WTC11 (cell line): Measurements from ENCODE around the gene ULK4. TPM values are rescaled to one million over a fixed set of nuclear protein-coding genes. Genes with fewer than 3 reads are reported as not detected.

ENCODE experiments used
- ATAC-seq: fragments of 200-7000 bp; cut with Tn5 transposase; 2 replicates; pipeline ENCODE4 v1.10.0; 2021; ENCODE audit warnings: mild to moderate bottlenecking, moderate library complexity
- CTCF ChIA-PET: fragments of 300-600 bp; sonication (Branson Sonifier 250); formaldehyde crosslinking; loops from one replicate; lab custom pipeline; 2021; ENCODE audit warnings: antibody characterized with exemption; lab: Charles Lee
- POLR2A ChIA-PET: fragments of 350-600 bp; sonication (Branson Sonifier 250); formaldehyde crosslinking; loops from one replicate; lab custom pipeline; 2021; ENCODE audit warnings: antibody characterized with exemption; lab: Charles Lee
- DNase-seq: peaks from one replicate; pipeline ENCODE4 v3.0.0; 2021; ENCODE audit warnings: low spot score
- H3K27ac Mint-ChIP-seq: 2 replicates; pipeline ENCODE4 v1.8.0; 2021; ENCODE audit warnings: mixed read lengths
- H3K27me3 Mint-ChIP-seq: 2 replicates; pipeline ENCODE4 v1.8.0; 2021; ENCODE audit warnings: low read depth, mild to moderate bottlenecking, moderate library complexity, mixed read lengths
- H3K36me3 Mint-ChIP-seq: 2 replicates; pipeline ENCODE4 v1.8.0; 2021; ENCODE audit warnings: mixed read lengths
- H3K4me1 Mint-ChIP-seq: 2 replicates; pipeline ENCODE4 v1.8.0; 2022; ENCODE audit warnings: mixed read lengths
- H3K4me3 Mint-ChIP-seq: 2 replicates; pipeline ENCODE4 v1.8.0; 2021; ENCODE audit warnings: mild to moderate bottlenecking, moderate library complexity, mixed read lengths
- H3K9me3 Mint-ChIP-seq: 2 replicates; pipeline ENCODE4 v1.8.0; 2021; ENCODE audit warnings: mixed read lengths
- ESRRA ChIP-seq: sonication (generic); formaldehyde crosslinking; IDR thresholded peaks from 2 replicates; pipeline ENCODE4 v1.8.1; 2022; ENCODE audit warnings: mild to moderate bottlenecking, missing genetic modification reagents, borderline replicate concordance
- FOXK1 ChIP-seq: sonication (generic); formaldehyde crosslinking; IDR thresholded peaks from 2 replicates; pipeline ENCODE4 v1.8.0; 2022; ENCODE audit warnings: mild to moderate bottlenecking, moderate library complexity, missing genetic modification reagents
- MYBL2 ChIP-seq: sonication (generic); formaldehyde crosslinking; IDR thresholded peaks from 2 replicates; pipeline ENCODE4 v1.8.1; 2023; ENCODE audit warnings: mild to moderate bottlenecking, moderate library complexity, missing genetic modification reagents
- NFE2L1 ChIP-seq: sonication (generic); formaldehyde crosslinking; IDR thresholded peaks from 2 replicates; pipeline ENCODE4 v1.8.1; 2023; ENCODE audit warnings: missing genetic modification reagents
- NR3C1 ChIP-seq: sonication (generic); formaldehyde crosslinking; conservative IDR thresholded peaks from 2 replicates; pipeline ENCODE4 v1.8.1; 2023; ENCODE audit warnings: low read depth, mild to moderate bottlenecking, missing genetic modification reagents
- PRRX2 ChIP-seq: fragments of 250-450 bp; sonication (Bioruptor Pico); IDR thresholded peaks from 2 replicates; pipeline ENCODE4 v1.8.0; 2021; ENCODE audit warnings: mild to moderate bottlenecking
- ZNF138 ChIP-seq: sonication (generic); formaldehyde crosslinking; conservative IDR thresholded peaks from 2 replicates; pipeline ENCODE4 v1.8.1; 2022; ENCODE audit warnings: mild to moderate bottlenecking, moderate library complexity, missing genetic modification reagents
- ZNF263 ChIP-seq: sonication (generic); formaldehyde crosslinking; IDR thresholded peaks from 2 replicates; pipeline ENCODE4 v1.8.1; 2022; ENCODE audit warnings: low read depth, mild to moderate bottlenecking, moderate library complexity, missing genetic modification reagents
- total RNA-seq: library from RNA; stranded (reverse); gene quantifications from 3 replicates; pipeline ENCODE4 v1.2.3, GENCODE V29; 2021
- TF ChIP-seq, protein P1 (sequence below): fragments of 200-600 bp; IDR thresholded peaks from 2 replicates; pipeline ENCODE4 v1.8.0; 2022; ENCODE audit warnings: antibody characterized with exemption
- TF ChIP-seq, protein P2 (sequence below): sonication (generic); formaldehyde crosslinking; IDR thresholded peaks from 2 replicates; pipeline ENCODE4 v1.8.1; 2023; ENCODE audit warnings: mild to moderate bottlenecking, moderate library complexity, missing genetic modification reagents
- TF ChIP-seq, protein P3 (sequence below): sonication (generic); formaldehyde crosslinking; IDR thresholded peaks from 2 replicates; pipeline ENCODE4 v1.8.1; 2023; ENCODE audit warnings: mild to moderate bottlenecking, missing genetic modification reagents, moderate library complexity
- TF ChIP-seq, protein P4 (sequence below): sonication (generic); formaldehyde crosslinking; IDR thresholded peaks from 2 replicates; pipeline ENCODE4 v1.8.0; 2022; ENCODE audit warnings: mild to moderate bottlenecking, missing genetic modification reagents
- TF ChIP-seq, protein P5 (sequence below): sonication (generic); formaldehyde crosslinking; IDR thresholded peaks from 2 replicates; pipeline ENCODE4 v1.8.0; 2022; ENCODE audit warnings: mild to moderate bottlenecking, missing genetic modification reagents
- TF ChIP-seq, protein P6 (sequence below): sonication (generic); formaldehyde crosslinking; IDR thresholded peaks from 2 replicates; pipeline ENCODE4 v1.8.0; 2022; ENCODE audit warnings: mild to moderate bottlenecking, missing genetic modification reagents
- TF ChIP-seq, protein P7 (sequence below): fragments of 250-450 bp; sonication (Bioruptor Pico); IDR thresholded peaks from 2 replicates; pipeline ENCODE4 v1.9.0; 2021; ENCODE audit warnings: mild to moderate bottlenecking
- TF ChIP-seq, protein P8 (sequence below): sonication (generic); formaldehyde crosslinking; IDR thresholded peaks from 2 replicates; pipeline ENCODE4 v1.8.1; 2022; ENCODE audit warnings: missing genetic modification reagents, borderline replicate concordance
- TF ChIP-seq, protein P9 (sequence below): sonication (generic); formaldehyde crosslinking; IDR thresholded peaks from 2 replicates; pipeline ENCODE4 v1.8.0; 2022; ENCODE audit warnings: mild to moderate bottlenecking, missing genetic modification reagents
- TF ChIP-seq, protein P10 (sequence below): fragments of 250-450 bp; sonication (Bioruptor Pico); conservative IDR thresholded peaks from 2 replicates; pipeline ENCODE4 v1.9.0; 2021; ENCODE audit warnings: mild to moderate bottlenecking

Gene ULK4
- total RNA-seq, 1 experiment from 2014 or later = 9.2 TPM

DNA sequence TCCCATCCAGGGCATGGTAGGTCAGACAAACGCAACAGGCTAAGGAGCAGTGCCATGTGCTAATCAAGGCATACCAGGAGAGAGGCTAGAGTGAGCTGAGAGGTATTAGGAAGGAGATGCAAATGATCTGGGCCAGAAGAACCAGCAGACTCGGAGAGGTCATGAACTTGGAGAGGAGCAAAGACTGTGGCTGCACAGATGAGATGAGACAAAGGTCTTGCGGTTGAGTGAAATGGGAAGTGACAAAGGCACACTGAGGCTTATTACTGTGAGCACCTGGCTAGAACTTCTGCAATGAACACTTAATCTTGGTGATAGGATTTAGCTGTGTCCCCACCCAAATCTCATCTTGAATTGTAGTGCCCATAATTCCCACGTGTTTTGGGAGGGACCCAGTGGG, 380.2 kb downstream of the ULK4 start (continued):
- TF ChIP-seq PRRX2 (CRISPR knock-in tag) (no peak), ZNF263 (CRISPR knock-in tag) (no peak), ZNF138 (CRISPR knock-in tag) (no peak), ESRRA (no peak)
- TF ChIP-seq, protein P1, sequence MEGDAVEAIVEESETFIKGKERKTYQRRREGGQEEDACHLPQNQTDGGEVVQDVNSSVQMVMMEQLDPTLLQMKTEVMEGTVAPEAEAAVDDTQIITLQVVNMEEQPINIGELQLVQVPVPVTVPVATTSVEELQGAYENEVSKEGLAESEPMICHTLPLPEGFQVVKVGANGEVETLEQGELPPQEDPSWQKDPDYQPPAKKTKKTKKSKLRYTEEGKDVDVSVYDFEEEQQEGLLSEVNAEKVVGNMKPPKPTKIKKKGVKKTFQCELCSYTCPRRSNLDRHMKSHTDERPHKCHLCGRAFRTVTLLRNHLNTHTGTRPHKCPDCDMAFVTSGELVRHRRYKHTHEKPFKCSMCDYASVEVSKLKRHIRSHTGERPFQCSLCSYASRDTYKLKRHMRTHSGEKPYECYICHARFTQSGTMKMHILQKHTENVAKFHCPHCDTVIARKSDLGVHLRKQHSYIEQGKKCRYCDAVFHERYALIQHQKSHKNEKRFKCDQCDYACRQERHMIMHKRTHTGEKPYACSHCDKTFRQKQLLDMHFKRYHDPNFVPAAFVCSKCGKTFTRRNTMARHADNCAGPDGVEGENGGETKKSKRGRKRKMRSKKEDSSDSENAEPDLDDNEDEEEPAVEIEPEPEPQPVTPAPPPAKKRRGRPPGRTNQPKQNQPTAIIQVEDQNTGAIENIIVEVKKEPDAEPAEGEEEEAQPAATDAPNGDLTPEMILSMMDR = no peak
- TF ChIP-seq, protein P2, sequence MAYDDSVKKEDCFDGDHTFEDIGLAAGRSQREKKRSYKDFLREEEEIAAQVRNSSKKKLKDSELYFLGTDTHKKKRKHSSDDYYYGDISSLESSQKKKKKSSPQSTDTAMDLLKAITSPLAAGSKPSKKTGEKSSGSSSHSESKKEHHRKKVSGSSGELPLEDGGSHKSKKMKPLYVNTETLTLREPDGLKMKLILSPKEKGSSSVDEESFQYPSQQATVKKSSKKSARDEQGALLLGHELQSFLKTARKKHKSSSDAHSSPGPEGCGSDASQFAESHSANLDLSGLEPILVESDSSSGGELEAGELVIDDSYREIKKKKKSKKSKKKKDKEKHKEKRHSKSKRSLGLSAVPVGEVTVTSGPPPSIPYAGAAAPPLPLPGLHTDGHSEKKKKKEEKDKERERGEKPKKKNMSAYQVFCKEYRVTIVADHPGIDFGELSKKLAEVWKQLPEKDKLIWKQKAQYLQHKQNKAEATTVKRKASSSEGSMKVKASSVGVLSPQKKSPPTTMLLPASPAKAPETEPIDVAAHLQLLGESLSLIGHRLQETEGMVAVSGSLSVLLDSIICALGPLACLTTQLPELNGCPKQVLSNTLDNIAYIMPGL (CRISPR knock-in tag) = no peak
- TF ChIP-seq, protein P3, sequence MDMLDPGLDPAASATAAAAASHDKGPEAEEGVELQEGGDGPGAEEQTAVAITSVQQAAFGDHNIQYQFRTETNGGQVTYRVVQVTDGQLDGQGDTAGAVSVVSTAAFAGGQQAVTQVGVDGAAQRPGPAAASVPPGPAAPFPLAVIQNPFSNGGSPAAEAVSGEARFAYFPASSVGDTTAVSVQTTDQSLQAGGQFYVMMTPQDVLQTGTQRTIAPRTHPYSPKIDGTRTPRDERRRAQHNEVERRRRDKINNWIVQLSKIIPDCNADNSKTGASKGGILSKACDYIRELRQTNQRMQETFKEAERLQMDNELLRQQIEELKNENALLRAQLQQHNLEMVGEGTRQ (CRISPR knock-in tag) = no peak
- TF ChIP-seq, protein P4, sequence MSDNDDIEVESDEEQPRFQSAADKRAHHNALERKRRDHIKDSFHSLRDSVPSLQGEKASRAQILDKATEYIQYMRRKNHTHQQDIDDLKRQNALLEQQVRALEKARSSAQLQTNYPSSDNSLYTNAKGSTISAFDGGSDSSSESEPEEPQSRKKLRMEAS (CRISPR knock-in tag) = no peak
- TF ChIP-seq, protein P5, sequence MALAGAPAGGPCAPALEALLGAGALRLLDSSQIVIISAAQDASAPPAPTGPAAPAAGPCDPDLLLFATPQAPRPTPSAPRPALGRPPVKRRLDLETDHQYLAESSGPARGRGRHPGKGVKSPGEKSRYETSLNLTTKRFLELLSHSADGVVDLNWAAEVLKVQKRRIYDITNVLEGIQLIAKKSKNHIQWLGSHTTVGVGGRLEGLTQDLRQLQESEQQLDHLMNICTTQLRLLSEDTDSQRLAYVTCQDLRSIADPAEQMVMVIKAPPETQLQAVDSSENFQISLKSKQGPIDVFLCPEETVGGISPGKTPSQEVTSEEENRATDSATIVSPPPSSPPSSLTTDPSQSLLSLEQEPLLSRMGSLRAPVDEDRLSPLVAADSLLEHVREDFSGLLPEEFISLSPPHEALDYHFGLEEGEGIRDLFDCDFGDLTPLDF (CRISPR knock-in tag) = no peak
- TF ChIP-seq, protein P6, sequence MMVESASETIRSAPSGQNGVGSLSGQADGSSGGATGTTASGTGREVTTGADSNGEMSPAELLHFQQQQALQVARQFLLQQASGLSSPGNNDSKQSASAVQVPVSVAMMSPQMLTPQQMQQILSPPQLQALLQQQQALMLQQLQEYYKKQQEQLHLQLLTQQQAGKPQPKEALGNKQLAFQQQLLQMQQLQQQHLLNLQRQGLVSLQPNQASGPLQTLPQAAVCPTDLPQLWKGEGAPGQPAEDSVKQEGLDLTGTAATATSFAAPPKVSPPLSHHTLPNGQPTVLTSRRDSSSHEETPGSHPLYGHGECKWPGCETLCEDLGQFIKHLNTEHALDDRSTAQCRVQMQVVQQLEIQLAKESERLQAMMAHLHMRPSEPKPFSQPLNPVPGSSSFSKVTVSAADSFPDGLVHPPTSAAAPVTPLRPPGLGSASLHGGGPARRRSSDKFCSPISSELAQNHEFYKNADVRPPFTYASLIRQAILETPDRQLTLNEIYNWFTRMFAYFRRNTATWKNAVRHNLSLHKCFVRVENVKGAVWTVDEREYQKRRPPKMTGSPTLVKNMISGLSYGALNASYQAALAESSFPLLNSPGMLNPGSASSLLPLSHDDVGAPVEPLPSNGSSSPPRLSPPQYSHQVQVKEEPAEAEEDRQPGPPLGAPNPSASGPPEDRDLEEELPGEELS (CRISPR knock-in tag) = no peak

DNA sequence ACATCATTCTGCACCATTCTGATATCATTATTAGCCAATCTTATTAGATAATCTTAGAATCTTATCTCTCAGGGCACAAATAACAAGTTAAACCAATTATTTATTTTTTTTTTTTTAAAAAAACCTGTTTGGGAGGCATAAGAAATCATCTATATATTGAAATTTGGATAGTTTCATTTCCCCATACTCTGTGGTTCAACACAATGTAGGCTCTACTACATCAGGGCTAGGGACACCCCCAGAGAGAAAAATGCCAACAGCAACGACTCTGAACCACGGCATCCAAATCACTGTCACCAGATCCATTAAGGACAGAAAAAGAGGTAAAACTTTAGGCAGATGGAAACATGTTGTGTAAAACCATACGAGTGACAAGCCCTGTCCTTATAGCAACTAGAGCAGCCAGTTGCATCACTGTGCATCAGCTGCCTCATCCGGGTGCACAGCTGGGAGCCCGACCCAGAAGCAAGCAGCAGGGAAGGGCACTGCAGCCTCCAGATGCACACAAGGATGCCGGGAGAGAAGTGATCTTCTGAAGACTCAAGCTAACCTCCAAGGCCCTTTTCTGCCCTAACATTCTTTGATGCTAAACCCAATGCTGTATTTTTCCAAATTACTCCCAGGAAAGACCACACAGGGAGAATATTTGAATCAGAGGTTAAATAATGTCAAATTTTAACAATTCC, 381.5 kb downstream of the ULK4 start:
- POLR2A ChIA-PET = interaction anchor here (0.6 kb wide), 1 partner anchor 116 kb away, joined by 3 read pairs; no protein-coding TSS in a partner anchor
- Mint-ChIP-seq H3K4me3 (no peak overlapping the region), H3K27ac (no peak overlapping the region), H3K4me1 (peaks cover 46% of the 10 kb centered on the region), H3K27me3 (no peaks in the 10 kb centered on the region), H3K9me3 (no peaks in the 10 kb centered on the region; the same call in 1 of the 2 replicates), H3K36me3 (no peaks in the 10 kb centered on the region)
- ATAC-seq (no peak), DNase-seq (peak; percentile 32)
- CTCF ChIA-PET = interaction anchor here (0.6 kb wide), 1 partner anchor 34 kb away, joined by 5 read pairs; no protein-coding TSS in a partner anchor
- TF ChIP-seq FOXK1 (CRISPR knock-in tag) = no peak
- TF ChIP-seq, protein P7, sequence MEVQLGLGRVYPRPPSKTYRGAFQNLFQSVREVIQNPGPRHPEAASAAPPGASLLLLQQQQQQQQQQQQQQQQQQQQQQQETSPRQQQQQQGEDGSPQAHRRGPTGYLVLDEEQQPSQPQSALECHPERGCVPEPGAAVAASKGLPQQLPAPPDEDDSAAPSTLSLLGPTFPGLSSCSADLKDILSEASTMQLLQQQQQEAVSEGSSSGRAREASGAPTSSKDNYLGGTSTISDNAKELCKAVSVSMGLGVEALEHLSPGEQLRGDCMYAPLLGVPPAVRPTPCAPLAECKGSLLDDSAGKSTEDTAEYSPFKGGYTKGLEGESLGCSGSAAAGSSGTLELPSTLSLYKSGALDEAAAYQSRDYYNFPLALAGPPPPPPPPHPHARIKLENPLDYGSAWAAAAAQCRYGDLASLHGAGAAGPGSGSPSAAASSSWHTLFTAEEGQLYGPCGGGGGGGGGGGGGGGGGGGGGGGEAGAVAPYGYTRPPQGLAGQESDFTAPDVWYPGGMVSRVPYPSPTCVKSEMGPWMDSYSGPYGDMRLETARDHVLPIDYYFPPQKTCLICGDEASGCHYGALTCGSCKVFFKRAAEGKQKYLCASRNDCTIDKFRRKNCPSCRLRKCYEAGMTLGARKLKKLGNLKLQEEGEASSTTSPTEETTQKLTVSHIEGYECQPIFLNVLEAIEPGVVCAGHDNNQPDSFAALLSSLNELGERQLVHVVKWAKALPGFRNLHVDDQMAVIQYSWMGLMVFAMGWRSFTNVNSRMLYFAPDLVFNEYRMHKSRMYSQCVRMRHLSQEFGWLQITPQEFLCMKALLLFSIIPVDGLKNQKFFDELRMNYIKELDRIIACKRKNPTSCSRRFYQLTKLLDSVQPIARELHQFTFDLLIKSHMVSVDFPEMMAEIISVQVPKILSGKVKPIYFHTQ (CRISPR knock-in tag) = no peak
- TF ChIP-seq, protein P8, sequence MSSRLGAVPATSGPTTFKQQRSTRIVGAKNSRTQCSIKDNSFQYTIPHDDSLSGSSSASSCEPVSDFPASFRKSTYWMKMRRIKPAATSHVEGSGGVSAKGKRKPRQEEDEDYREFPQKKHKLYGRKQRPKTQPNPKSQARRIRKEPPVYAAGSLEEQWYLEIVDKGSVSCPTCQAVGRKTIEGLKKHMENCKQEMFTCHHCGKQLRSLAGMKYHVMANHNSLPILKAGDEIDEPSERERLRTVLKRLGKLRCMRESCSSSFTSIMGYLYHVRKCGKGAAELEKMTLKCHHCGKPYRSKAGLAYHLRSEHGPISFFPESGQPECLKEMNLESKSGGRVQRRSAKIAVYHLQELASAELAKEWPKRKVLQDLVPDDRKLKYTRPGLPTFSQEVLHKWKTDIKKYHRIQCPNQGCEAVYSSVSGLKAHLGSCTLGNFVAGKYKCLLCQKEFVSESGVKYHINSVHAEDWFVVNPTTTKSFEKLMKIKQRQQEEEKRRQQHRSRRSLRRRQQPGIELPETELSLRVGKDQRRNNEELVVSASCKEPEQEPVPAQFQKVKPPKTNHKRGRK (CRISPR knock-in tag) = no peak
- no peak for TF ChIP-seq PRRX2 (CRISPR knock-in tag)
- no peak for TF ChIP-seq NR3C1 (CRISPR knock-in tag)
- no peak for TF ChIP-seq NFE2L1 (CRISPR knock-in tag)
- TF ChIP-seq, protein P9, sequence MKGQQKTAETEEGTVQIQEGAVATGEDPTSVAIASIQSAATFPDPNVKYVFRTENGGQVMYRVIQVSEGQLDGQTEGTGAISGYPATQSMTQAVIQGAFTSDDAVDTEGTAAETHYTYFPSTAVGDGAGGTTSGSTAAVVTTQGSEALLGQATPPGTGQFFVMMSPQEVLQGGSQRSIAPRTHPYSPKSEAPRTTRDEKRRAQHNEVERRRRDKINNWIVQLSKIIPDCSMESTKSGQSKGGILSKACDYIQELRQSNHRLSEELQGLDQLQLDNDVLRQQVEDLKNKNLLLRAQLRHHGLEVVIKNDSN (CRISPR knock-in tag) = no peak
- TF ChIP-seq, protein P10, sequence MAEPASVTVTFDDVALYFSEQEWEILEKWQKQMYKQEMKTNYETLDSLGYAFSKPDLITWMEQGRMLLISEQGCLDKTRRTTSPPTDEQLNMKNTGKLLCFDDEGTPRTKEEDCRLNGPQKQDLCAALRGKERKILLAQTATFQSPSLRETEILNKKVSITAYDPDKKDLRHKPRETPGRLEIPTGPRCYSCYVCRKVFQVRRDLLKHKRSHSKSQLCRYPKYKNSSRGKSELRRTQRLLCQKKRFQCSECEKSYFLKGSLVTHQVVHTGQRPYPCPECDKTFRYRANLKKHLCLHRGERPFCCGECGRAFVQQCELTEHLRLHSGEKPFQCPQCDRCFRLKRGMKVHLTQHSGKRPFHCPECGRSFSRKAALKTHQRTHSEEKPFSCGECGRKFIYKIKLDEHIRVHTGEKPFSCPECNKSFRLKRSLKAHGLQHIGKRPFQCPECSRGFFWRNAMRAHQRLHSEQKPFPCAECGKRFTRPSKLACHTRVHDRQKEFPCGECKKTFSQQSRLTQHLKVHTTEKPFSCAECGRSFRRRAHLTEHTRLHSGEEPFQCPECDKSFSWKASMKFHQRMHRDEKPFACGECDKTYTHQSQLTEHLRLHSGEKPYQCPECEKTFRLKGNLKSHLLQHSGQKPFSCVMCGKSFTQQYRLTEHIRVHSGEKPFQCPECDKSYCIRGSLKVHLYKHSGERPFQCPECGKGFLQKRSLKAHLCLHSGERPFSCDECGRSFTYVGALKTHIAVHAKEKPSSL (CRISPR knock-in tag) = no peak
- TF ChIP-seq MYBL2 (CRISPR knock-in tag) = no peak
